ENCODE data around the gene CBFA2T3.

Gene CBFA2T3

GRCh38 chr16:88995746-88996535 lies 18.9 kb upstream of the CBFA2T3 start:
- no peak for DNase-seq (ENCODE audit: low spot score)

- DNase-seq (ENCODE audit: low spot score) = no peak
These were observed 18.2 kb upstream of the CBFA2T3 start for GRCh38 chr16:88995194-88995593.

GRCh38 chr16:88994695-88995094 lies 17.7 kb upstream of the CBFA2T3 start:
- no peak for DNase-seq (ENCODE audit: low spot score)

DNA sequence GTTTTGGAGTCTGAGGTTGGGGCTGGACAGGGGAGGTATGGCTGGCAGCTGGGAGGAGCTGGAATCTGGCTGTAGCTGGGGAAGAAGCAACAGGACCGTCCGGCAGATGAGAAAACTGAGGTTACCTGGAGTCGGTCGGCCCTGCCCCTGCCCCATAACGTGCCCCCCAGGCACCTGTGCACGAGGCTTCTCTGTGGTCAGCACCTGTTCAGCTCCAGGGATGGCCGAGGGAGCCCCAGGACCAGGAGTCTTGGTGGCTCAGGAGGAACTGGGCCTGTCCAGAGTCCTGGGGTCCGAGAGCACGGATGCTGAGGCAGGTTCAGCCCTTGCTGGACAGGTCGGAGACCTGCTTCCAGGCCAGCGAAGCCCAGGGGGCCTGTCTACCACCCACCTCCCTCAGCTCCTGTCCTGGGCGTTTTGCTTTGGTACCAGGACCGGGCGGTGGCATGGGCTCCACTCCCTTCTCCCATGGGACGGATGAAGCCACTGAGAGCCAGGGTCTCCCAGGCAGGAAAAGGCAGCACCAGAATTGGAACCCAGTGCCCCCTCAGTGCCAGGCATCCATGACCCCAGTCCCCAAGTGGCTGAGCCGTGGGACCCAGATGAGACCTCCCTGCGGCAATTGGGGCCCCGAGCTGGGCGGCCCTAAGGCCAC lies 17.1 kb upstream of the CBFA2T3 start:
- DNase-seq (ENCODE audit: low spot score) = no peak

- no peak for DNase-seq (ENCODE audit: low spot score)
These were observed 16.3 kb upstream of the CBFA2T3 start for GRCh38 chr16:88993166-88993761.

DNA sequence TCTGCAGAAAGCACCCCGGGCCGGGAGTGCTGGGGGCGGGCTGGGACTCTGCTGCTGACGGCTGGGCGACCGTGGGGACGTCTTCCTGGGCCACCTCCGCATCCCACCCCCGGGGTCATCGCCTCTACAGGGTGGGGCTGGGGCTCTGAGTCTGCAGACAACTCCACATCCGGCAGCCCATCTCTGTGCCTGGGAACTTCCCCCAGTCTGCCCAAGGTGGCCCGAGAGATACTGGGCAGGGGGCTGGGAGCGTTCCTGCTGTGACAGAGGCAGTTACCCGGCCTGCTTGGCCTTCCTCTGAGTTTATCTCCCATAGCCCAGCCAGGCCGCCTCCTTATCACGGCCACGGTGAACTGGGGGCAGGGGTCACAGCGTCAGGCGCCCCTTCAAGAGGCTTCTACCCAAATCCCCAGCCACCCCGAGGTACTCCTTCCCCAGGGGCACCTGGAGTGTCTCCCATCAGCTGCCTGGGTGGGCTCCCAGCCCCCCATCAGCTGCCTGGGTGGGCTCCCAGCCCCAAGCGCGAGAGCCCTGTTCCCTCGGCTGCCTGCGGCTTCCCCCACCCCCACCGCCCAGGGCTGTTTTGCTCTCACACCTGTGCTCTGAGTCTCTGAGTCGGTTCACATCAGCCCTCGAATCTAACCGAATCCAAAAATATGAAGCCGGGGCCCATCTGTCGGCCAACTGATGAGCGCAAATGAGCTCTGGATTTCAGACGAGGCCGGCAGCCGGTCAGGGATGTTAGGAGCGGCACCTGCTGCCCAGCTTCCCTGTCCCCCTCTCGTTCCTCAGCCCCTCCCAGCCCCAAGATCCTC lies 15.6 kb upstream of the CBFA2T3 start:
- no peak for DNase-seq (ENCODE audit: low spot score)

DNA sequence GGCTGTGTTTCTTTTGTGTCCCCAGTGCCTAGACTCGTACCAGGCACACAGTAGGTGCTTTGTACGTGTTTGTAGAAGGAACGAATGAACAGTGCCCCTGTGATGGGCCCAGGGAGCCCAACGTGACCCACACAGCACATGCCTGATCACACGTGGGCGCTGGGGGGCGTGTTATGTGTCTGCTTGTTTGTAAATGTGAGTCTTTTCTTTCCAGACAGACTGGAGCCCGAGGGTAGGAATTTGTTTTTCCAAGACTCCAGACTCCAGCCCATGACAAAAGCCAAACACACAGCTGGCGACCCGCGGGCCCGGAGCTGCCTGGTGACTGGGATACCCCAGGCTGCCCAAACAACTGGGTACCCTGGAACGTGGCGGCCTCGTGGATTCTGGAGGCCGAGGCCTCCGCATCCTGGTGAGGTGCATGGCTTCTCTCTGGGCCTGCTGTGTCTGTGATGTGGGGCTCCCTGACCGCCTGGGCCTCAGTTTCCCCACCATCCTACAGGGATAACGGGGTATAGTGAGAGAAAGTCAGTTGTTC lies 14.9 kb upstream of the CBFA2T3 start:
- DNase-seq (ENCODE audit: low spot score) = no peak

- DNase-seq (ENCODE audit: low spot score) = no peak
These were observed 13.0 kb upstream of the CBFA2T3 start for GRCh38 chr16:88989852-88990547.

DNA sequence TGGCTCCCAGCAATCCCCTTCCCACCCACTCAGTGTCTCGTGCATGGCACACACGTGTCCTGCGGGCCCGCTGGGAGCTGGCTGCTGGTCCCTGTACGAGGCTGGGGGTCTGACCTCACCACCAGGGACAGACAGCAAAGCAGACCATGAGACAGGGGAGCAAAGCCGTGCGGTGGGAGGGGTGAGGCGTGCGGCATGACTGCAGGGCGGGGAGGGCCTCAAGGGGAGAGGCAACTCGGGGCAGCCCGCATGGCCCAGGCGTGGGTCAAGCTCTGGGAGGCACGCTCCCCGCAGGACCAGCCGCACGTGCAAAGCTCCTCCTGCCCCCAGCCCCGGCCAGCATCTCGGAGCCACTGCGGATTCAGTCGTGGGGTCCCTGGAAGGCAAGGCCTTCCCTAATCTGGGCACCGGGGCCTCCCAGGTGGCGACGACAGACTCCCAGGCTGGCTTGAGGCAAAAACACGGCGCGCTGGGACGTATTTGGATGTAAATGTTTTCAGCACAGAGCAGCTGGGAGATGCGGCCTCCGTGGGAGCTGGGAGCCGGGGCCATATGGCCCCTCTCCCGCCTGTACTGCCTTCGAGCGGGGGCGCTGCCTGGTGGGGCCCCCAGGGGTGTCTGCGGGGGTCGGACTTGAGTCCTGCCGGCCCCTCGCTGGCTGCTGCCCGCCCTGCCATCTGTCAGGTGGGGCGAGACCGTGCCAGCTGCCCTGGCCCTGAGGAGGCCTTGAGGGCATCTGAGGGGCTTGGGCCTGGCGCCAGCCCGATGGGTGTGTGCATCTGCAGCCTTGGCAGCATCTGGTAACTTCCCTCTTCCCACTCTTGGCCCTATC lies 12.2 kb upstream of the CBFA2T3 start:
- DNase-seq (ENCODE audit: low spot score) = no peak

DNA sequence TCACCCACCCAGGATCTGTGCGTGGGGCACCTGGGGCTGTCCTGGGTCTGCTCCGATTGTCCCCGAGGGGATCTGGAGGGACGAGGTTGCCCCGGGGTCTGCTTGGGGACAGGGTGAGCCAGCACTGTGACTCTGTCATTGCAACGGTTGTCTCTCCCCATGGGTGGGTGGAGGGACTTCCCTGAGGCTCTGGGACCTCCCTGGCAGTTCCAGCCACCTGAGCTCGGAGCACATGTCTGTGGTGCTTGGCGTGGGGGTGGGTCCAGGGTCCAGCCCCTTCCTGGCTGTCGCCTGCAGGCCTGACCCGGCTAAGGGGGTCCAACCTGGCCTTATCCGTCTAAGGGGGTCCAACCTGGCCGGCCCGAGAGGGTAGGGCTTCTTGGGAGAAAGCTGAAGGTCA lies 8.5 kb upstream of the CBFA2T3 start:
- no peak for DNase-seq (ENCODE audit: low spot score)

- no peak for DNase-seq (ENCODE audit: low spot score)
These were observed 7.0 kb upstream of the CBFA2T3 start for GRCh38 chr16:88983771-88984687.

GRCh38 chr16:88983165-88983564 lies 6.2 kb upstream of the CBFA2T3 start:
- no peak for DNase-seq (ENCODE audit: low spot score)

GRCh38 chr16:88982286-88983084 lies 5.5 kb upstream of the CBFA2T3 start:
- DNase-seq (ENCODE audit: low spot score) = no peak

- DNase-seq (ENCODE audit: low spot score) = no peak
These were observed 2.5 kb upstream of the CBFA2T3 start for GRCh38 chr16:88979353-88980015.

- no peak for DNase-seq (ENCODE audit: low spot score)
These were observed 1.8 kb upstream of the CBFA2T3 start for GRCh38 chr16:88978608-88979346.

DNA sequence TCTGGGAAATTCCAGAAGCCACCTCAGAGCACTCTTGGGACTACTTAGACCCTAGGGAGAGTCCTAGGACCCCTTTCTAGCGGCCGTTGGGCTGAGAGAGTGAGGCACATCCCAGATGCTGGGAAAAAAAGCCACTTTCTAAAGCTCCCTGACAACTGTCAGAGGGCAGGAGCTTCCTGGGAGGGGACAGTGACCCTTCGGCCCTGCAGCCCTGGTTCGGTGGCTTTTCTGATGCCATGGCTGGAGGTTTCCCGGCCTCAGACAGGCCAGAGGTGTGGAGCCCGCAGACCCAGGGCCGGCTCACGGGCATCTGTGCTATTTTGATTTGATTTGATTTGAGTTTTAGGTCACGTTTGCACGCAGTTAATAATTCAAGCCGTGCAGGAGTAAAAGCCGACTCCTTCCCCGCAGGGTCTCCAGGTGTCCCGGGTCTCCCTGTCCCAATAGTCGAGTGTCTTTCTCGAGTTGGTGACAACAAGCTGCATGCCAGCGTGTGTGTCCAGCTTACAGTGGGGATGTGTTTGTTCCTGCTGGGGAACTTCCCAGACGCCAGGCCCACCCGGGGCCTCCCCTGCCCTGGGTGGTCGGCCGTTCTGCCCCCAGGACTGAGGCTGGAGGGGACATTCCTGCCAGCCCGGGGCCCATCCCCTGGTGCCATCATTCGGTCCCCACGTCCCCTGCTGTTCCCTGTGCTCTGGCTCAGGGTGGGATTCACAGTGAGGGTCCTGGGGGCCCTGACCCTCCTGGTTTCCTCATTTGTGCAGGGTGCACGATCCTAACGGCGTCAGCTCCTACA lies 1.0 kb upstream of the CBFA2T3 start:
- DNase-seq (ENCODE audit: low spot score) = no peak

Measured in cerebellar cortex (tissue), 1 donor.